AG04450 (cell line): ENCODE results near the gene ALOX15B. TPM values are rescaled to one million over a fixed set of nuclear protein-coding genes. Genes with fewer than 3 reads are reported as not detected.

ENCODE experiments used
- CTCF ChIA-PET: fragments of 300-600, 350-600 bp; formaldehyde crosslinking; extraction: SDS; loops from one replicate; lab custom pipeline; 2022; ENCODE audit warnings: antibody characterized with exemption, inconsistent platforms; lab: Charles Lee
- POLR2A ChIA-PET: fragments of 350-600 bp; formaldehyde crosslinking; extraction: SDS; loops from one replicate; lab custom pipeline; 2021; ENCODE audit warnings: antibody characterized with exemption, inconsistent platforms; lab: Yijun Ruan, JAX
- DNase-seq: peaks from one replicate; pipeline ENCODE4 v3.0.0-alpha.2; 2011; ENCODE audit warnings: low read depth, low spot score
- H3K27ac ChIP-seq: one replicate; pipeline ENCODE4 v1.5.1; 2012; ENCODE audit warnings: low read depth, low read length, control low read depth
- H3K27me3 ChIP-seq: one replicate; pipeline ENCODE4 v1.6.0; 2012; ENCODE audit warnings: low read length; ENCODE audit not compliant: control insufficient read depth, insufficient read depth
- H3K4me3 ChIP-seq: 2 replicates; pipeline ENCODE4 v1.5.1; 2011; ENCODE audit warnings: mild to moderate bottlenecking, low read depth, low read length, control low read depth
- H3K9me3 ChIP-seq: 2 replicates; pipeline ENCODE4 v1.5.1; 2012; ENCODE audit warnings: low read length; ENCODE audit not compliant: control insufficient read depth, insufficient read depth
- polyA minus RNA-seq: library from RNA; depleted of rRNA, polyadenylated mRNA; stranded (reverse); fragments of >200 nt; gene quantifications from 2 replicates; pipeline ENCODE4 v1.2.3, GENCODE V29; 2011; rRNA and poly(A)+ RNA removed
- polyA plus RNA-seq: library from polyadenylated mRNA; depleted of rRNA; stranded (reverse); fragments of >200 nt; gene quantifications from 2 replicates; pipeline ENCODE4 v1.2.3, GENCODE V29; 2011; rRNA removed
- TF ChIP-seq, protein P1 (sequence below): IDR thresholded peaks from 2 replicates; pipeline ENCODE4 v1.5.1; 2011; ENCODE audit warnings: low read depth, low read length, control low read depth, inconsistent platforms

ALOX15B gene, protein sequence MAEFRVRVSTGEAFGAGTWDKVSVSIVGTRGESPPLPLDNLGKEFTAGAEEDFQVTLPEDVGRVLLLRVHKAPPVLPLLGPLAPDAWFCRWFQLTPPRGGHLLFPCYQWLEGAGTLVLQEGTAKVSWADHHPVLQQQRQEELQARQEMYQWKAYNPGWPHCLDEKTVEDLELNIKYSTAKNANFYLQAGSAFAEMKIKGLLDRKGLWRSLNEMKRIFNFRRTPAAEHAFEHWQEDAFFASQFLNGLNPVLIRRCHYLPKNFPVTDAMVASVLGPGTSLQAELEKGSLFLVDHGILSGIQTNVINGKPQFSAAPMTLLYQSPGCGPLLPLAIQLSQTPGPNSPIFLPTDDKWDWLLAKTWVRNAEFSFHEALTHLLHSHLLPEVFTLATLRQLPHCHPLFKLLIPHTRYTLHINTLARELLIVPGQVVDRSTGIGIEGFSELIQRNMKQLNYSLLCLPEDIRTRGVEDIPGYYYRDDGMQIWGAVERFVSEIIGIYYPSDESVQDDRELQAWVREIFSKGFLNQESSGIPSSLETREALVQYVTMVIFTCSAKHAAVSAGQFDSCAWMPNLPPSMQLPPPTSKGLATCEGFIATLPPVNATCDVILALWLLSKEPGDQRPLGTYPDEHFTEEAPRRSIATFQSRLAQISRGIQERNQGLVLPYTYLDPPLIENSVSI
- polyA plus RNA-seq (not detected in 2 replicates), polyA minus RNA-seq (not detected in 2 replicates)

DNA sequence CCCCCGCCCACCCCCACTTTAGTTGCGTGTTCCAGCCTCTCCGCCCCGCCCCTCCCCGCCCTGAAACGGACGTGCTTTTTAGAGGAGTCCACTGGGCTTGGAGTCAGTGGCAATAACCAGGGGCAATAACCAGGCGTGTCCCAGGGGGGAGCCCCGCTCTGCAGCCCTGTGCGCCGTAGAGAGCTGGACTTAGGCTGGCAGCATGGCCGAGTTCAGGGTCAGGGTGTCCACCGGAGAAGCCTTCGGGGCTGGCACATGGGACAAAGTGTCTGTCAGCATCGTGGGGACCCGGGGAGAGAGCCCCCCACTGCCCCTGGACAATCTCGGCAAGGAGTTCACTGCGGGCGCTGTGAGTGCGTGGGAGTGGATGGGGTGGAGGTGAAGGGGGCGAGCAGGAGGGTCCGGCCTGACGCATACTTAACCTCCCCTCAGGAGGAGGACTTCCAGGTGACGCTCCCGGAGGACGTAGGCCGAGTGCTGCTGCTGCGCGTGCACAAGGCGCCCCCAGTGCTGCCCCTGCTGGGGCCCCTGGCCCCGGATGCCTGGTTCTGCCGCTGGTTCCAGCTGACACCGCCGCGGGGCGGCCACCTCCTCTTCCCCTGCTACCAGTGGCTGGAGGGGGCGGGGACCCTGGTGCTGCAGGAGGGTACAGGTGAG is at the start of gene ALOX15B:
Gene ALOX15B (plus strand): TSS at position 106 of the 657 bp plus-strand sequence. CDS start 97 bp downstream, at position 203.
- CTCF ChIA-PET = interaction anchor here (0.9 kb wide), 1 partner anchor 141 kb away, joined by 3 read pairs; no protein-coding TSS in a partner anchor
- POLR2A ChIA-PET = no interaction called here
- TF ChIP-seq, protein P1, sequence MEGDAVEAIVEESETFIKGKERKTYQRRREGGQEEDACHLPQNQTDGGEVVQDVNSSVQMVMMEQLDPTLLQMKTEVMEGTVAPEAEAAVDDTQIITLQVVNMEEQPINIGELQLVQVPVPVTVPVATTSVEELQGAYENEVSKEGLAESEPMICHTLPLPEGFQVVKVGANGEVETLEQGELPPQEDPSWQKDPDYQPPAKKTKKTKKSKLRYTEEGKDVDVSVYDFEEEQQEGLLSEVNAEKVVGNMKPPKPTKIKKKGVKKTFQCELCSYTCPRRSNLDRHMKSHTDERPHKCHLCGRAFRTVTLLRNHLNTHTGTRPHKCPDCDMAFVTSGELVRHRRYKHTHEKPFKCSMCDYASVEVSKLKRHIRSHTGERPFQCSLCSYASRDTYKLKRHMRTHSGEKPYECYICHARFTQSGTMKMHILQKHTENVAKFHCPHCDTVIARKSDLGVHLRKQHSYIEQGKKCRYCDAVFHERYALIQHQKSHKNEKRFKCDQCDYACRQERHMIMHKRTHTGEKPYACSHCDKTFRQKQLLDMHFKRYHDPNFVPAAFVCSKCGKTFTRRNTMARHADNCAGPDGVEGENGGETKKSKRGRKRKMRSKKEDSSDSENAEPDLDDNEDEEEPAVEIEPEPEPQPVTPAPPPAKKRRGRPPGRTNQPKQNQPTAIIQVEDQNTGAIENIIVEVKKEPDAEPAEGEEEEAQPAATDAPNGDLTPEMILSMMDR = no peak
- H3K4me3 ChIP-seq = no peak within 1 kb of the TSS
- H3K27me3 ChIP-seq = peaks cover 30% of the 10 kb centered on the region
- no peaks in the 10 kb centered on the region; the same call in 1 of the 2 replicates for H3K9me3 ChIP-seq
- H3K27ac ChIP-seq = no peak within 1 kb of the TSS
- DNase-seq = no peak

DNA sequence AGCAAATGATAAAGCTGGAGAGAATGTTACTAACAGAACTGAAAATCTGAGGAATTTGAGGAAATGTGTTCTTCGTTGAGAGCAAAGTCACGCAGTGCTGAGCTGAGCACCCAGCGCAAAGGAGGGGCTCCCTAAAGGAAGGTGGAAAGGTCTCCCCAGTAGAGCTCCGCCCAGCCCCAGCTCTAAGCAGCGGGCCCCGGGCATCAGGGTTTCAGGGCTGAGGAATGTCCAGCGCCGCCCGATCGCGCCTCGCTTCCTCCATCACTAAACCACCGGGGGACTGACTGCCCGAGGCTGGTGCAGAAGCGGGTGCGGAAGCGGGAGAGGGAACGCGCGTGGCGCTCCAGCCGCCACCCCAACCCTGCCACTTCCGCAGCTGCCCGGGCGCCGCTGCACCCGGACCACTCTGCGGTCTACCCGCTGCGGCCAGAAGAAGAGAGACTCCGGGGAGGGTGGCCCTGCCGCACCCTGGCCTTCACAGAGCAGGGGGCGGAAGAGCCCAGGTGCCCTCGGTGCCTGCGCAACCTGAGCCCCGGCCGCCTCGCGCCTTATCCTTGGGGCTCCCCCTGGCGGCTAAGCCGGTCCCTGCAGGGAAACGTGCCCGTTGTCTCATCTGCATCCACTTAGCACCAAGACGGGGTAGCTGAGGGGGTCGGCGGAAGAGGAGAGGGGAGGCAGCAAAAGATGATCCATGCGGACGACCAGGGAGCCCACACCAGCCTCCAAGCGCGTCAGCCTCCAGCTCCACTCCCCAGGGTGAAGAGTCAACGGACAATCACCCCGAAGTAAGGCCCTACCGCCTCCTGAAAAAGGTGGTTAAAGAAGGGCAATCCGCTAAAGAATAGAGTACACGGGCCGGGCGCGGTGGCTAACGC is 48.8 kb upstream of the ALOX15B start:
- Histone ChIP-seq H3K4me3 (peak overlapping the region; percentile 65), H3K27ac (no peak overlapping the region), H3K9me3 (no peaks in the 10 kb centered on the region; the same call in 1 of the 2 replicates), H3K27me3 (peaks cover 10% of the 10 kb centered on the region)
- ChIA-PET CTCF (interaction anchor here (0.5 to 4.2 kb wide), 64 partner anchors 9 to 455 kb away, joined by 3 to 46 read pairs (median 4); partner anchors contain the start of genes CNTROB, GUCY2D, KCNAB3 and KDM6B), POLR2A (interaction anchor here (0.7 kb wide), 1 partner anchor 113 kb away, joined by 4 read pairs; no protein-coding TSS in a partner anchor)
- TF ChIP-seq, protein P1 = peak; percentile 96
- DNase-seq = no peak

GRCh38 chr17:7992516-7992915 is 46.3 kb upstream of the ALOX15B start:
- H3K9me3 ChIP-seq = no peaks in the 10 kb centered on the region; the same call in 1 of the 2 replicates
- peaks cover 16% of the 10 kb centered on the region for H3K27me3 ChIP-seq
- H3K27ac ChIP-seq = no peak overlapping the region
- TF ChIP-seq, protein P1 = no peak
- no peak overlapping the region for H3K4me3 ChIP-seq
- ChIA-PET CTCF (interaction anchor here (0.9 to 1.5 kb wide), 5 partner anchors 20 to 377 kb away, joined by 3 to 6 read pairs (median 3); no protein-coding TSS in a partner anchor), POLR2A (no interaction called here)
- DNase-seq = no peak

DNA sequence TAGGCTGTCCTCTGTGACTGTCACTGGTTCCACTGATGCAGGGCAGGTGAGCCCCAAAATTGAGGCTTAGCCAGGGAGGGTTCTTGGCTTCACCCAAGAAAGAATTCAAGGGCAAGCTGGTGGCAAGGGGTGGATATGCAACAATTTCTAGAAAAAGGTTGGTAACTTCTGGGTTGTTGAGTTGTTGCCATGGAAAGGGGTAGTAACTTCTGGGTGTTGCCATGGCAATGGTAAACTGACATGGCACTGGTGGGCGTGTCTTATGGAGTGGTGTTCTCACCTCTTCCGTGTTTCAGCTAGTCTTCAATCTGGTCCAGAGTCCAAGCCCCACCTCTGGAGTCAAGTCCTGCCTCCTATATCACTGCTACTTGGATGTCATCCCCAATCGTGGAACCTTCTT is 45.9 kb upstream of the ALOX15B start:
- POLR2A ChIA-PET = no interaction called here
- TF ChIP-seq, protein P1 = no peak
- Histone ChIP-seq H3K27ac (no peak overlapping the region), H3K27me3 (peaks cover 16% of the 10 kb centered on the region), H3K4me3 (no peak overlapping the region), H3K9me3 (no peaks in the 10 kb centered on the region; the same call in 1 of the 2 replicates)
- no peak for DNase-seq
- CTCF ChIA-PET = interaction anchor here (0.9 to 1.5 kb wide), 5 partner anchors 20 to 378 kb away, joined by 3 to 6 read pairs (median 3); no protein-coding TSS in a partner anchor
